Tibial nerve (tissue), 4 donors: ENCODE data around the gene VMP1. TPM values are rescaled to one million over a fixed set of nuclear protein-coding genes. Genes with fewer than 3 reads are reported as not detected.
A peak's percentile ranks its signal among the peaks of the same experiment; 100 is the strongest.
"Not testable (repeated sequence)": the region's sequence is repeated elsewhere in the genome, so short reads cannot be mapped to it uniquely, and the experiment has no call there.

Experiments used
- DNase-seq, 2 donors: peaks; one replicate each; pipeline ENCODE4 v3.0.0-alpha.2; 2019; ENCODE audit warnings: low spot score in 2 of 2
- H3K27ac ChIP-seq, 4 donors: fragments of 200-600 bp; sonication (generic) in 3 of 4; one replicate each; pipeline ENCODE4 v1.5.1; 2017 to 2019; ENCODE audit warnings: mild to moderate bottlenecking in 1 of 4
- H3K27me3 ChIP-seq, 2 donors: fragments of 200-600 bp; sonication (generic) in 1 of 2; one replicate each; pipeline versions ENCODE4 v1.5.1 to v1.6.0; 2017 to 2019
- H3K36me3 ChIP-seq, 3 donors: fragments of 200-600 bp; sonication (generic); one replicate each; pipeline ENCODE4 v1.5.1; 2018 to 2019
- H3K4me1 ChIP-seq, 4 donors: fragments of 200-600 bp; sonication (generic) in 3 of 4; one replicate each; pipeline ENCODE4 v1.5.1; 2017 to 2019
- H3K4me3 ChIP-seq, 4 donors: fragments of 200-600 bp; sonication (generic) in 3 of 4; one replicate each; pipeline ENCODE4 v1.5.1; 2017 to 2019; ENCODE audit warnings: mild to moderate bottlenecking in 1 of 4, moderate library complexity in 1 of 4
- H3K9me3 ChIP-seq, 4 donors: fragments of 200-600 bp; sonication (generic) in 3 of 4; one replicate each; pipeline ENCODE4 v1.5.1; 2017 to 2019
- EP300 ChIP-seq, 2 donors: sonication (generic); formaldehyde crosslinking; IDR thresholded peaks; one replicate each; pipeline ENCODE4 v1.6.1; 2017; ENCODE audit warnings: antibody characterized with exemption in 2 of 2, mild to moderate bottlenecking in 1 of 2
- POLR2A ChIP-seq, 2 donors: fragments of 450-650 bp; IDR thresholded peaks; one replicate each; pipeline ENCODE4 v1.6.1; 2017; ENCODE audit warnings: antibody characterized with exemption in 2 of 2, mild to moderate bottlenecking in 2 of 2, moderate library complexity in 2 of 2
- WGBS, 2 donors: methylation state at CpG; one replicate each; pipeline ENCODE4 v1.1.5; 2018; 5-methylcytosine and 5-hydroxymethylcytosine counted together
- total RNA-seq, 4 donors: library from RNA; depleted of rRNA; stranded (reverse); fragments of >200 nt; gene quantifications; one replicate each; pipeline ENCODE4 v1.1.0, GENCODE V29; 2016
- TF ChIP-seq, protein P1 (sequence below), 5 experiments: fragments of 200-600 bp in 3 of 5; fragments of 450-650 bp in 2 of 5; sonication (generic) in 3 of 5; IDR thresholded peaks; one replicate each; pipeline ENCODE4 v1.5.1; 2016 to 2019; ENCODE audit warnings: antibody characterized with exemption in 5 of 5, mild to moderate bottlenecking in 3 of 5, moderate library complexity in 2 of 5

The VMP1 gene
- total RNA-seq, 4 donors from 2014 or later: 113 to 427 (median 203) TPM

- H3K36me3 ChIP-seq: no peaks in the 10 kb centered on the region
- H3K27me3 ChIP-seq: no peaks in the 10 kb centered on the region
- H3K4me3 ChIP-seq: no peak overlapping the region
- TF ChIP-seq POLR2A (IDR thresholded peaks at IDR 0.05) (no peak), EP300 (IDR thresholded peaks at IDR 0.05) (peak in 1 of 2 donors; percentile 70)
- WGBS, 2 donors: 52 to 53% methylated on average over 14 of the region's 14 CpGs
- peaks cover 0 to 56% (median 28%) of the 10 kb centered on the region in 4 donors for H3K4me1 ChIP-seq
- peak in 1 of 2 donors; percentile 49 for DNase-seq
- peak overlapping the region in 3 of 4 donors; percentile 50 to 72 (median 59) for H3K27ac ChIP-seq
- no peaks in the 10 kb centered on the region for H3K9me3 ChIP-seq
These were observed 144.3 kb downstream of the VMP1 start for GRCh38 chr17:59851439-59852375.

GRCh38 chr17:59852847-59853167, 145.4 kb downstream of the VMP1 start:
- H3K27me3 ChIP-seq, DNase-seq, H3K36me3 ChIP-seq, H3K9me3 ChIP-seq, H3K4me3 ChIP-seq: not testable (repeated sequence)
- Histone ChIP-seq H3K4me1 (peaks cover 0 to 45% (median 22%) of the 10 kb centered on the region in 4 donors), H3K27ac (peak overlapping the region in 3 of 4 donors; percentile 50 to 72 (median 59))
- 97% methylated on average over 7 of the region's 7 CpGs for WGBS, 2 donors

GRCh38 chr17:59853168-59853918, 145.9 kb downstream of the VMP1 start:
- WGBS, 2 donors: 80 to 86% methylated on average over 14 of the region's 14 CpGs
- no peak for TF ChIP-seq EP300 (IDR thresholded peaks at IDR 0.05)
- TF ChIP-seq POLR2A (IDR thresholded peaks at IDR 0.05): no peak
- TF ChIP-seq, protein P1, sequence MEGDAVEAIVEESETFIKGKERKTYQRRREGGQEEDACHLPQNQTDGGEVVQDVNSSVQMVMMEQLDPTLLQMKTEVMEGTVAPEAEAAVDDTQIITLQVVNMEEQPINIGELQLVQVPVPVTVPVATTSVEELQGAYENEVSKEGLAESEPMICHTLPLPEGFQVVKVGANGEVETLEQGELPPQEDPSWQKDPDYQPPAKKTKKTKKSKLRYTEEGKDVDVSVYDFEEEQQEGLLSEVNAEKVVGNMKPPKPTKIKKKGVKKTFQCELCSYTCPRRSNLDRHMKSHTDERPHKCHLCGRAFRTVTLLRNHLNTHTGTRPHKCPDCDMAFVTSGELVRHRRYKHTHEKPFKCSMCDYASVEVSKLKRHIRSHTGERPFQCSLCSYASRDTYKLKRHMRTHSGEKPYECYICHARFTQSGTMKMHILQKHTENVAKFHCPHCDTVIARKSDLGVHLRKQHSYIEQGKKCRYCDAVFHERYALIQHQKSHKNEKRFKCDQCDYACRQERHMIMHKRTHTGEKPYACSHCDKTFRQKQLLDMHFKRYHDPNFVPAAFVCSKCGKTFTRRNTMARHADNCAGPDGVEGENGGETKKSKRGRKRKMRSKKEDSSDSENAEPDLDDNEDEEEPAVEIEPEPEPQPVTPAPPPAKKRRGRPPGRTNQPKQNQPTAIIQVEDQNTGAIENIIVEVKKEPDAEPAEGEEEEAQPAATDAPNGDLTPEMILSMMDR (IDR thresholded peaks at IDR 0.05): peak in 2 of 5 experiments; percentile 17 to 23
- Histone ChIP-seq H3K36me3 (no peaks in the 10 kb centered on the region), H3K27ac (peak overlapping the region in 3 of 4 donors; percentile 50 to 72 (median 59)), H3K4me3 (no peak overlapping the region), H3K4me1 (peaks cover 0 to 41% (median 19%) of the 10 kb centered on the region in 4 donors), H3K9me3 (no peaks in the 10 kb centered on the region), H3K27me3 (no peaks in the 10 kb centered on the region)
- DNase-seq: no peak

DNA sequence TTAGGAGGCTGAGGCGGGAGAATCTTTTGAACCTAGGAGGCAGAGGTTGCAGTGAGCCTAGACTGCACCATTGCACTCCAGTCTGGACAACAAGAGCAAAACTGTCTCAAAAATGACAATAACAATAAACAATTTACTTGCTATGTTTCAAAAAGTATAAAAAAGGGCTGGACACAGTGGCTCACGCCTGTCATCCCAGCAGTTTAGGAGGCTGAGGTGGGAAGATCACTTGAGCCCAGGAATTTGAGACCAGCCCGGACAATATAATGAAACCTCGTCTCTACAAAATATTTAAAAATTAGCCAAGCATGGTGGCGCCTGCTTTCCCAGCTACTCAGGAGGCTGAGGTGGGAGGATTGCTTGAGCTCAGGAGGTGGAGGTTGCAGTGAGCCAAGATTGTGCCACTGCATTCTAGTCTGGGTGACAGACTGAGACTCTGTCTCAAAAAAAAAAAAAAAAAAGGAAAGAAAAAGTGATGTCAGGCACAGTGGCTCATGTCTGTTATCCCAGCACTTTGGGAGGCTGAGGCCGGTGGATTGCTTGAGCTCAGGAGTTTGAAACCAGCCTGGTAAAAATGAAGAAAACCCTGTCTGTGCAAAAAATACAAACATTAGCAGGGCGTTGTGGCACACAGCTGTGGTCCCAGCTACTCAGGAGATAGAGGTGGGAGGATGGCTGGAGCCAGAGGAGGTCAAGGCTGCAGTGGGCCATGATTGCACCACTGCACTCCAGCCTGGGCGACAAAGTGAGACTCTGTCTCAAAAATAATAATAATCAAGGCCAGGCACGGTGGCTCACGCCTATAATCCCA, 146.7 kb downstream of the VMP1 start:
- WGBS, 2 donors: 93 to 94% methylated on average over 10 of the region's 10 CpGs
- H3K4me3 ChIP-seq, H3K27me3 ChIP-seq, H3K9me3 ChIP-seq, H3K36me3 ChIP-seq, DNase-seq: not testable (repeated sequence)
- Histone ChIP-seq H3K4me1 (peaks cover 0 to 46% (median 14%) of the 10 kb centered on the region in 4 donors), H3K27ac (peak overlapping the region in 3 of 4 donors; percentile 50 to 72 (median 59))

DNA sequence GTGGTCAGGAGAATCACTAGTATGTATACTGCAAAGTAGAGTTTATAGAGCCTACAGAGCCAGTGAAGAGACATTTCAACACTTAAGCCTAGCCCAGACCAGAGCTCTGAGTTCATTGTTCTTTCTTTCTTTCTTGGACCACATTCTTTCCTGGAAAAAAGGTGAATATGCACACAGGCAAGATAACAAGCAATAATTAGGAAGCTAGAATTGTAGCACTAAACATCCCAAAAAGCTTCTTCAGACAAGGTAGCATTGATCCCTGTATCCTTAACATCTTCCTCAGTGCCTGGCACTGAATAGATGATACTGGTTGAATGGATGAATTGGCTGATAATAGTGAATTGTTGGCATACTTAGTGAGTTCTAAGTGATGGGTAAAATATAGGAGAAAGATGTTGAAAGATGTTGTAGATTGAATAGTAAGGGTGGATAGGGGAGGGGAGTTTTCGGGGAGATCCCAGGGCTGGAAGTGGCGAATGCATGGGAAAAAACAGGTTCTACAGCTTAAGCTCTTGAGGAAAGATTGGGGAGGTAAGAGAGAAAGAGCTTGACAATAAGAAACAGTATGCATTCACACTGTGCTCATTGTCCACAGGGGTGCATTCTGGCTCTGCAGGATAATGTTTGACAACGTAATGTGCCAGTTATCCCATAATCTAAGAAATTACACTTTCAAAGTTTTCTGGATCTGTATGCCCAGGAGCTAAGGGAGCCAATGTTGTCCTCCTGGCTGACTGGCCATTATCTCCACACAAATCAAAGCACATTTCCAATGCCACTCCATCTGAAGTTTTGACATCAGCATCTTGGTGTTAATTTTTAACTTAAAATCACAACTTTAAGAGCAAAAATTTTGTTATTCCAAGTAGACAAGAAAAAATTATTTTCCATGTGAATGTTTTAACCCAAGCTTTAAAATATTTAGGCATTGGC, 149.7 kb downstream of the VMP1 start:
- peaks cover 0 to 5% (median 0%) of the 10 kb centered on the region in 4 donors for H3K9me3 ChIP-seq
- no peak for TF ChIP-seq EP300 (IDR thresholded peaks at IDR 0.05)
- TF ChIP-seq POLR2A (IDR thresholded peaks at IDR 0.05): no peak
- TF ChIP-seq, protein P1 (IDR thresholded peaks at IDR 0.05): no peak
- H3K4me3 ChIP-seq: no peak overlapping the region
- no peaks in the 10 kb centered on the region for H3K27me3 ChIP-seq
- peaks cover 0 to 33% (median 10%) of the 10 kb centered on the region in 4 donors for H3K4me1 ChIP-seq
- H3K27ac ChIP-seq: no peak overlapping the region
- DNase-seq: no peak
- peaks cover 0 to 12% (median 2%) of the 10 kb centered on the region in 3 donors for H3K36me3 ChIP-seq
- 94 to 97% methylated on average over 3 of the region's 3 CpGs for WGBS, 2 donors
